RPMI7951 (cell line): ENCODE results near the gene DGKH. TPM values are rescaled to one million over a fixed set of nuclear protein-coding genes. Genes with fewer than 3 reads are reported as not detected.
"Not testable (repeated sequence)": the region's sequence is repeated elsewhere in the genome, so short reads cannot be mapped to it uniquely, and the experiment has no call there.

Experiments used
- DNase-seq: peaks from one replicate; pipeline ENCODE4 v3.0.0-alpha.2; 2012; ENCODE audit warnings: low read depth
- total RNA-seq: library from RNA; depleted of rRNA; stranded (reverse); fragments of >200 nt; shearing (Covaris generic); gene quantifications from 2 replicates; pipeline ENCODE4 v1.2.3, GENCODE V29; 2014

Gene DGKH
- total RNA-seq, 1 experiment from 2014 or later, result 4.4 TPM

GRCh38 chr13:42223681-42224080 lies 175.2 kb downstream of the DGKH start:
- DNase-seq, result no peak

- DNase-seq, result no peak
Measured at GRCh38 chr13:42225051-42225450, 176.6 kb downstream of the DGKH start.

GRCh38 chr13:42226759-42227158 lies 178.3 kb downstream of the DGKH start:
- not testable (repeated sequence) for DNase-seq

- DNase-seq, result no peak
Measured at GRCh38 chr13:42228527-42228926, 180.1 kb downstream of the DGKH start.

GRCh38 chr13:42229287-42229686 lies 180.8 kb downstream of the DGKH start:
- DNase-seq, result no peak

- DNase-seq, result no peak
Measured at GRCh38 chr13:42232671-42233070, 184.2 kb downstream of the DGKH start.

GRCh38 chr13:42233726-42234125 lies 185.3 kb downstream of the DGKH start:
- no peak for DNase-seq

- no peak for DNase-seq
Measured at GRCh38 chr13:42239161-42239560, 190.7 kb downstream of the DGKH start.

GRCh38 chr13:42239644-42240043 lies 191.2 kb downstream of the DGKH start:
- DNase-seq, result no peak

- DNase-seq, result no peak
Measured at GRCh38 chr13:42246541-42246940, 198.1 kb downstream of the DGKH start.

GRCh38 chr13:42247883-42248282 lies 199.4 kb downstream of the DGKH start:
- DNase-seq, result no peak

- DNase-seq, result no peak
Measured at GRCh38 chr13:42255886-42256285, 207.4 kb downstream of the DGKH start.

GRCh38 chr13:42258747-42259146 lies 210.3 kb downstream of the DGKH start:
- DNase-seq, result no peak

GRCh38 chr13:42259515-42259914 lies 211.1 kb downstream of the DGKH start:
- no peak for DNase-seq

- no peak for DNase-seq
Measured at GRCh38 chr13:42260903-42261654, 212.6 kb downstream of the DGKH start.

- peak; percentile 6 for DNase-seq
Measured at GRCh38 chr13:42266473-42266872, 218.0 kb downstream of the DGKH start.

GRCh38 chr13:42270160-42270856 lies 221.9 kb downstream of the DGKH start:
- no peak for DNase-seq

GRCh38 chr13:42270857-42271215 lies 222.4 kb downstream of the DGKH start:
- DNase-seq, result no peak

GRCh38 chr13:42271337-42272114 lies 223.1 kb downstream of the DGKH start:
- peak; percentile 95 for DNase-seq

- DNase-seq, result peak; percentile 47
Measured at GRCh38 chr13:42272115-42272803, 223.8 kb downstream of the DGKH start, which contains the start of gene AKAP11. AKAP11 (plus strand) TSS chr13:42272152; CDS start chr13:42286349, 14,197 bp downstream.

- no peak for DNase-seq
Measured at GRCh38 chr13:42272804-42273175, 224.3 kb downstream of the DGKH start.
